ENCODE data around the gene MBD3.
"Not testable (repeated sequence)": the region's sequence is repeated elsewhere in the genome, so short reads cannot be mapped to it uniquely, and the experiment has no call there.

Gene MBD3

GRCh38 chr19:1535699-1536098, 57.0 kb downstream of the MBD3 start:
- DNase-seq (ENCODE audit: low read depth): not testable (repeated sequence)

GRCh38 chr19:1534972-1535371, 57.7 kb downstream of the MBD3 start:
- DNase-seq (ENCODE audit: low read depth): no peak

- DNase-seq (ENCODE audit: low read depth): no peak
These were observed 59.0 kb downstream of the MBD3 start for GRCh38 chr19:1533510-1534150.

GRCh38 chr19:1532003-1532402, 60.7 kb downstream of the MBD3 start:
- no peak for DNase-seq (ENCODE audit: low read depth)

GRCh38 chr19:1531587-1531986, 61.1 kb downstream of the MBD3 start:
- no peak for DNase-seq (ENCODE audit: low read depth)

GRCh38 chr19:1530856-1531255, 61.8 kb downstream of the MBD3 start:
- DNase-seq (ENCODE audit: low read depth): not testable (repeated sequence)

- DNase-seq (ENCODE audit: low read depth): no peak
These were observed 63.2 kb downstream of the MBD3 start for GRCh38 chr19:1529430-1529816.

- no peak for DNase-seq (ENCODE audit: low read depth)
These were observed 63.9 kb downstream of the MBD3 start for GRCh38 chr19:1528596-1529429.

- no peak for DNase-seq (ENCODE audit: low read depth)
These were observed 64.9 kb downstream of the MBD3 start for GRCh38 chr19:1527650-1528309.

GRCh38 chr19:1526979-1527649, 65.6 kb downstream of the MBD3 start:
- DNase-seq (ENCODE audit: low read depth): no peak

- no peak for DNase-seq (ENCODE audit: low read depth)
These were observed 66.4 kb downstream of the MBD3 start for GRCh38 chr19:1526066-1526778.

GRCh38 chr19:1525343-1525742, 67.3 kb downstream of the MBD3 start:
- DNase-seq (ENCODE audit: low read depth): no peak

GRCh38 chr19:1524972-1525325, 67.7 kb downstream of the MBD3 start:
- no peak for DNase-seq (ENCODE audit: low read depth)

- DNase-seq (ENCODE audit: low read depth): no peak
These were observed 68.2 kb downstream of the MBD3 start for GRCh38 chr19:1524287-1524971.
